ENCODE data around the gene TARS3.

TARS3 gene

DNA sequence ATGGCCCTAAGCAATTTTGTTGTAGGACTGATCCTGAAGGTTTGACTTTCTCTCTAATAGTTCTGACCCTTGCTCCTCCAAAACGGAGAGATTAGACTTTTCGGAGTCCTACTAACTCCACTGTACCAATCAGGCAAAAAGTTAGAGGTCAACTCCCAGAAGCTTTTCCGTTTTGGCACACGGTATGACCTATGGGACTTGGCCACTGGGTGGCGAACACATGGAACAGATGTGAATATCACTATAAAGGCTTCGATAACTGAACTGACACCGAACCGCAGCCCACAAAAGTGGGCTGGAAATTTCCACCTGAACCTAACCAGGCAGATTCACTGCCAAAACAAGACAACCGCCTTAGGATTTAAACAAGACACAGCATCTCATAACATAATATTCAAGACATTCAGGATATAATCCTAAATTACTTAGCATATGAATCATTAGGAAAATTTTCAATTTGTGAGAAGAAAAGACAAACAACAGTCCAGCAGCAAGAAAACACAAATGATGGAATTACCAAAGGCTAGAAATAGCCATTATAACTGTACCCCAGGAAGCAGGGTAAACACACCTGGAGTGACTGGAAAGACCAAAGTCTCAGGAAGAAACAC is 59.9 kb downstream of the TARS3 start:
- H4K20me1 ChIP-seq (ENCODE audit: insufficient read depth, low read length) = no peaks in the 10 kb centered on the region
- no peak for DNase-seq
- no peak for ATAC-seq (ENCODE audit: insufficient read depth, low read depth)
- no peak overlapping the region for H3K27ac ChIP-seq (ENCODE audit: low read length)
- no peaks in the 10 kb centered on the region for H3K27me3 ChIP-seq (ENCODE audit: insufficient read depth, low read length, poor library complexity)
- H2AFZ ChIP-seq (ENCODE audit: low read depth, low read length) = no peak overlapping the region
- H3K4me3 ChIP-seq (ENCODE audit: low read depth in 1 of 2, low read length in 2 of 2) = no peak overlapping the region
- peaks cover 1% of the 10 kb centered on the region; the same call in 1 of the 2 replicates for H3K36me3 ChIP-seq (ENCODE audit: insufficient read depth, low read length)
- H3K79me2 ChIP-seq (ENCODE audit: insufficient read depth, low read length) = no peaks in the 10 kb centered on the region
- no peak overlapping the region for H3K9ac ChIP-seq (ENCODE audit: low read depth, low read length)
- TF ChIP-seq, protein P1, sequence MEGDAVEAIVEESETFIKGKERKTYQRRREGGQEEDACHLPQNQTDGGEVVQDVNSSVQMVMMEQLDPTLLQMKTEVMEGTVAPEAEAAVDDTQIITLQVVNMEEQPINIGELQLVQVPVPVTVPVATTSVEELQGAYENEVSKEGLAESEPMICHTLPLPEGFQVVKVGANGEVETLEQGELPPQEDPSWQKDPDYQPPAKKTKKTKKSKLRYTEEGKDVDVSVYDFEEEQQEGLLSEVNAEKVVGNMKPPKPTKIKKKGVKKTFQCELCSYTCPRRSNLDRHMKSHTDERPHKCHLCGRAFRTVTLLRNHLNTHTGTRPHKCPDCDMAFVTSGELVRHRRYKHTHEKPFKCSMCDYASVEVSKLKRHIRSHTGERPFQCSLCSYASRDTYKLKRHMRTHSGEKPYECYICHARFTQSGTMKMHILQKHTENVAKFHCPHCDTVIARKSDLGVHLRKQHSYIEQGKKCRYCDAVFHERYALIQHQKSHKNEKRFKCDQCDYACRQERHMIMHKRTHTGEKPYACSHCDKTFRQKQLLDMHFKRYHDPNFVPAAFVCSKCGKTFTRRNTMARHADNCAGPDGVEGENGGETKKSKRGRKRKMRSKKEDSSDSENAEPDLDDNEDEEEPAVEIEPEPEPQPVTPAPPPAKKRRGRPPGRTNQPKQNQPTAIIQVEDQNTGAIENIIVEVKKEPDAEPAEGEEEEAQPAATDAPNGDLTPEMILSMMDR (IDR thresholded peaks at IDR 0.05; ENCODE audit: borderline replicate concordance, extremely low read depth, low read length, poor library complexity, severe bottlenecking) = peak; percentile 35
- no peak for TF ChIP-seq EZH2 (IDR thresholded peaks at IDR 0.05; ENCODE audit: borderline replicate concordance, low read depth, low read length, severe bottlenecking)
- no peaks in the 10 kb centered on the region for H3K9me3 ChIP-seq (ENCODE audit: insufficient read depth, low read length, severe bottlenecking)
- H3K4me2 ChIP-seq (ENCODE audit: insufficient read depth, low read length) = no peak overlapping the region
- no peaks in the 10 kb centered on the region for H3K4me1 ChIP-seq (ENCODE audit: insufficient read depth, low read length)

DNA sequence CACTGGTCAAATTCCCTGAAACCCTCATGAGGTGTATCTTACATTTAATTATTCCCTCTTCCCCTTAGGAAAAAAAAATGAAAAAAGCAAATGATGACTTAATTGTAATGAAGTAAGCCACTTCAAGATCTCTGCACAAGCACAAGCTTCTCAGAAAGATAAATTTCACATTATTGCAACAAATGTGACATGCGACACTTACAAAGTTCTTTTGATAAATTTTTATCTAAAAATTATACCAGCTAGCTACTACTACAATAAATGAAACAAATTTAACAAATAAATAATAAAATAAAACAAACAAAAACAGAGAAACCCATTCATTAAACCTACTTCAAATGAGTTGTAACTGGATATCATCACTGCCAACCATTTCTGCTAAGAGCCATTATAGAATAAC is 62.1 kb downstream of the TARS3 start:
- H3K36me3 ChIP-seq (ENCODE audit: insufficient read depth, low read length) = no peaks in the 10 kb centered on the region
- H3K9me3 ChIP-seq (ENCODE audit: insufficient read depth, low read length, severe bottlenecking) = no peaks in the 10 kb centered on the region
- ATAC-seq (ENCODE audit: insufficient read depth, low read depth) (no peak), DNase-seq (no peak)
- TF ChIP-seq EZH2 (IDR thresholded peaks at IDR 0.05; ENCODE audit: borderline replicate concordance, low read depth, low read length, severe bottlenecking) = no peak
- TF ChIP-seq, protein P1 (IDR thresholded peaks at IDR 0.05; ENCODE audit: borderline replicate concordance, extremely low read depth, low read length, poor library complexity, severe bottlenecking) = no peak
- H3K4me1 ChIP-seq (ENCODE audit: insufficient read depth, low read length) = no peaks in the 10 kb centered on the region
- H3K27me3 ChIP-seq (ENCODE audit: insufficient read depth, low read length, poor library complexity) = no peaks in the 10 kb centered on the region
- no peak overlapping the region for H2AFZ ChIP-seq (ENCODE audit: low read depth, low read length)
- no peak overlapping the region for H3K4me2 ChIP-seq (ENCODE audit: insufficient read depth, low read length)
- no peaks in the 10 kb centered on the region for H4K20me1 ChIP-seq (ENCODE audit: insufficient read depth, low read length)
- H3K27ac ChIP-seq (ENCODE audit: low read length) = no peak overlapping the region
- no peak overlapping the region for H3K9ac ChIP-seq (ENCODE audit: low read depth, low read length)
- H3K79me2 ChIP-seq (ENCODE audit: insufficient read depth, low read length) = no peaks in the 10 kb centered on the region
- H3K4me3 ChIP-seq (ENCODE audit: low read depth in 1 of 2, low read length in 2 of 2) = no peak overlapping the region

DNA sequence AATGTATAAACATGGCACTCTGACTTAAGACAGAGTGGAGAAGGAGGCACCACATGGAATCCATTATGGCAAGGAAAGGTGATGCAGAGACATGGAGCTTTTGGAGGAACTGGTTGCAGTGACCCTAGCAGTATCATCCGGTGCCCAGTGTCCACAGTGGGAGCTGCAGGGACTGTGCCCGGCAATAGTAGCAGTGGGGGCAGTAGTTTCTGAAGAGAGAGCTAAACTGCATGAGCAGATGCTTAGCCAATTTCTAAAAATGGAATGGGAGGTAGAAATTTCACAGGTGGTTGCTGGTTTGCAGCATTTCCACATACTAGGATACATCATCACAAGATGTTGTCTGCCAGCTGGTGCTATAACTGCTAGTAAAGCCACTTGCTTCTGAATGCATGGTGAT is 64.3 kb downstream of the TARS3 start:
- Histone ChIP-seq H3K4me3 (ENCODE audit: low read depth in 1 of 2, low read length in 2 of 2) (no peak overlapping the region), H4K20me1 (ENCODE audit: insufficient read depth, low read length) (no peaks in the 10 kb centered on the region), H3K9me3 (ENCODE audit: insufficient read depth, low read length, severe bottlenecking) (no peaks in the 10 kb centered on the region), H3K79me2 (ENCODE audit: insufficient read depth, low read length) (no peaks in the 10 kb centered on the region), H3K27ac (ENCODE audit: low read length) (no peak overlapping the region), H3K9ac (ENCODE audit: low read depth, low read length) (no peak overlapping the region), H3K4me2 (ENCODE audit: insufficient read depth, low read length) (no peak overlapping the region), H3K4me1 (ENCODE audit: insufficient read depth, low read length) (no peaks in the 10 kb centered on the region), H3K27me3 (ENCODE audit: insufficient read depth, low read length, poor library complexity) (no peaks in the 10 kb centered on the region), H3K36me3 (ENCODE audit: insufficient read depth, low read length) (no peaks in the 10 kb centered on the region), H2AFZ (ENCODE audit: low read depth, low read length) (no peak overlapping the region)
- DNase-seq = no peak
- ATAC-seq (ENCODE audit: insufficient read depth, low read depth) = no peak
- no peak for TF ChIP-seq EZH2 (IDR thresholded peaks at IDR 0.05; ENCODE audit: borderline replicate concordance, low read depth, low read length, severe bottlenecking)
- TF ChIP-seq, protein P1 (IDR thresholded peaks at IDR 0.05; ENCODE audit: borderline replicate concordance, extremely low read depth, low read length, poor library complexity, severe bottlenecking) = no peak

All from DND-41 (cell line).